Measurements from ENCODE around the gene TMEM266.

Gene TMEM266

DNA sequence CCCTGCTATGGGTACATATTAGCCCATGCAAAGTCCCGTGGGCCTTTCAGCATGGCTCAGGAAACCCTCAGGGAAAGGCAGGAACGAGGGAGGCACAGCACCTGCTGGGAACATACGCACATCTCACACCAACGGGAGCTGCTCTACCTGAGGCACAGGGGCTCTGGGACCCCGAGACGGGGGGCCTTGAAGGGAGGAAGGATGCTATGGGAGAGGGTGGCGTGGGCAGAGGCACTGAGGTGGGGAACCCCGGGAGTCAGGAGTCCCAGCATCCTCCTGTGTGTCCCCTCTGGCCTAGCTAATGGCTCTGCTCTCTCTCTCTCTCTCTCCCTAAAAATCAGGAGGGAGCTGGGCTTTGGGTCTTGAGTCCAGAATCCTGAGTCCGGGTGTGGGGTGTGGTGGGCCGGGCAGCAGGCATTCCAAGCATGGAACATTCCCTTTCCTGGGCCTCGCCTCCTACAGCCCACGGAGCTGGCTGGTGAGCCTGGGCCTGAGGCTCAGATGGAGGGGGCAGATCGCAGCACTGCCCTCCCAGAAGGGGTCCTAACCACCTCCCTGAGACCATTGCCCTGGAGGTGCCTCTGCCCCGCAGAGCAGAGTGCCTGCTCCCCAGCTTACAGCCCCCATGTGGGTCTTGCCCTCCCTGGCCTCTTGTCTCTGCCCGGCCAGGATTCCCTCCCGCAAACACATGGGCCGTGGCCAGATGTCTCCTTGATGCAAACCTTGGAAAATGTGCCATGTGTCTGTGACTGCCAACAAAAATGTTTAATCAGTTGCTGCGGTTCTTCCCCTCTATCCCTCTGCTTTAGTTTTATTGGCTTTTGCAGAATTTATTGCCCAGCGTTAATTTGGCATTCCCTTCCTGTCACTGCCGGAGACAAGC lies 101.6 kb downstream of the TMEM266 start:
- no peak for DNase-seq (ENCODE audit: low read depth)
- TF ChIP-seq, protein P1, sequence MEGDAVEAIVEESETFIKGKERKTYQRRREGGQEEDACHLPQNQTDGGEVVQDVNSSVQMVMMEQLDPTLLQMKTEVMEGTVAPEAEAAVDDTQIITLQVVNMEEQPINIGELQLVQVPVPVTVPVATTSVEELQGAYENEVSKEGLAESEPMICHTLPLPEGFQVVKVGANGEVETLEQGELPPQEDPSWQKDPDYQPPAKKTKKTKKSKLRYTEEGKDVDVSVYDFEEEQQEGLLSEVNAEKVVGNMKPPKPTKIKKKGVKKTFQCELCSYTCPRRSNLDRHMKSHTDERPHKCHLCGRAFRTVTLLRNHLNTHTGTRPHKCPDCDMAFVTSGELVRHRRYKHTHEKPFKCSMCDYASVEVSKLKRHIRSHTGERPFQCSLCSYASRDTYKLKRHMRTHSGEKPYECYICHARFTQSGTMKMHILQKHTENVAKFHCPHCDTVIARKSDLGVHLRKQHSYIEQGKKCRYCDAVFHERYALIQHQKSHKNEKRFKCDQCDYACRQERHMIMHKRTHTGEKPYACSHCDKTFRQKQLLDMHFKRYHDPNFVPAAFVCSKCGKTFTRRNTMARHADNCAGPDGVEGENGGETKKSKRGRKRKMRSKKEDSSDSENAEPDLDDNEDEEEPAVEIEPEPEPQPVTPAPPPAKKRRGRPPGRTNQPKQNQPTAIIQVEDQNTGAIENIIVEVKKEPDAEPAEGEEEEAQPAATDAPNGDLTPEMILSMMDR (conservative IDR thresholded peaks at IDR 0.05; ENCODE audit: low read depth, low read length) = no peak
- no peak overlapping the region for H3K4me3 ChIP-seq (ENCODE audit: low read length)

DNA sequence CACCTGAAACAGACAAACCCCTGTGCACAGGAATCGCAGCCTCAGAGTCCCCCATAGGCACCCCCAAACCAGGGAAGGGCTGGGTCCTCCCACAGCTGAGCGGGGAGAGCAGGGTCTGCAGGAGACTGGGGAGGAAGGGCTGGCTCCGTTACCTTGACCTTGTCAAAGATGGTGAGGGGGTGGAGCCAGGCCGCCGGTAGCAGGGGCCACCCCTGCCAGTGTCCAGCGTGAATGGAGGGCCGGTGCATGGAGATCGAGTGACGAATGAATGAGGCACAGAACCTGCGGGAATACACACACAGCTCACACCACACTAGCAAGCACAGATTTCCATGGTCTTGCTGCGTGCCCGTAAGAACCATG lies 102.2 kb downstream of the TMEM266 start:
- no peak overlapping the region for H3K4me3 ChIP-seq (ENCODE audit: low read length)
- DNase-seq (ENCODE audit: low read depth) = no peak
- TF ChIP-seq, protein P1 (conservative IDR thresholded peaks at IDR 0.05; ENCODE audit: low read depth, low read length) = no peak

DNA sequence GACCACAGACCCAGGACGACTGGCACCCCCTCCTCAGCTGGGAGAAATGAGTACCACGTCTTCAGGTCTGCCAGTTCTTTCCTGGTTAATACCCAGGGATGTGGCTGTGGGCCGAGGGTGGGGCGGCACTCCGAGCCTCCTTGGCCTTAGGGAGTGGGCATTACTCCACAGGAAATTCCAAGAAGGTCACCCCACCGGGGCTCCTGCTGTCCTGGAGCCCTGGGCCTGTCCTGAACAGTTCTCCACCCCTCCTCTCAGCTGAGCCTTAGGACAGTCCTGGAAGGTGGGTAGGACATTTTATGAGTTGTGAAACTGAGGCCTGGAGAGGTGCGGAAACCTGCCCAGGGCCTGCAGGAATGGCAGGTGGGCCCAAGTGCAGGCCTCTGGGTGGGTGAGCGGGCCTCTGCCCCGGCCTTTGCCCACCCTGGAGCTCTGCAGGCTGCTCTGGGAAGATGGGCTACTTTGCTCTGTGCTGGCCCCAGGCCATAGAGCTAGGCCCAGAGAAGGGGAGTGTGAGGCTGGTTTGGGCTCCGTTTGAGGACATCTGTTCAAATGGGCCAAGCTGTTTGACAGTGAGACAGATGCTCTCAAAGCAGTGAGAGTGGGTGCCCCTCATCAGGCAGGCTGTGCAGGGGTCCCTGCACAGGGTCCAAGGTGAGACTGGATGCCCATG lies 103.1 kb downstream of the TMEM266 start:
- no peak overlapping the region for H3K4me3 ChIP-seq (ENCODE audit: low read length)
- TF ChIP-seq, protein P1 (conservative IDR thresholded peaks at IDR 0.05; ENCODE audit: low read depth, low read length) = no peak
- DNase-seq (ENCODE audit: low read depth) = no peak

DNA sequence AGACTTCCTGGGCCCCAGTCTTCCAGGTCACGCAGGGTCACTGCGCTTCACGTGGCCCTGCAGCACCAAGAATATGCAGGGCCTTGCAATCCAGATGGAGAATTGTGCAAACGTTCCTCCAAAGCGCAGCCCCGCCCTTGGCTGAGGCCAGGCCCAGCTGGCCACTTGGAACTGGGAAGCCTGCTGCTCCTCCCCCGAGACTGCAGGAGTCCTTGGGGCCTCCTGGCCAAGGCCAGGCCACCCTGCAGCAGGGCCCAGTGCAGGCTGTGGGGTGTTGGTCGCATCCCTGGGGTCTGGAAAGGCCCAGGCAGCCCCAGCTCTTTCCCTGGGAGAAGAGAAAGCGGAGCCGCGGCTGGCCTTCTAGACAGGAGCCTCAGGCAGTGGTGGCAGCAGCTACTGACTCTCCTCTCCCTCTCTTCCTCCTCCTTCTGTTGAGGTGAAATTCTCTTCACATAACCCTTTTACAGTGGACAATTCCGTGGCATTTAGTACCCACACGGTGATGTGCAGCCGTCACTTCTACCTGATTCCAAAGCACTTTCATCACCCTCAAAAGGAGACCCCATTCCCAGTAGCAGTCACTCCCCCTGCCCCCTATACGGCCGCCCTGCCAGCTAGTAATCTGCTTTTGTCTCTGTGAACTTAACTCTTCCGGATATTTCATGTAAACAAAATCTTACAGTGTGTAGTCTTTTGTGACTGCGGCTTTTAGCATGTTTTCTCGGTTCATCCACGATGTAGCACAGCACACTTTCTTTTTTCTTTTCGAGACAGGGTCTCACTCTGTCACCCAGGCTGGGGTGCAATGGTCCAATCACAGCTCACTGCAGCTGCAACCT lies 103.9 kb downstream of the TMEM266 start:
- H3K4me3 ChIP-seq (ENCODE audit: low read length) = no peak overlapping the region
- TF ChIP-seq, protein P1 (conservative IDR thresholded peaks at IDR 0.05; ENCODE audit: low read depth, low read length) = no peak
- DNase-seq (ENCODE audit: low read depth) = no peak

DNA sequence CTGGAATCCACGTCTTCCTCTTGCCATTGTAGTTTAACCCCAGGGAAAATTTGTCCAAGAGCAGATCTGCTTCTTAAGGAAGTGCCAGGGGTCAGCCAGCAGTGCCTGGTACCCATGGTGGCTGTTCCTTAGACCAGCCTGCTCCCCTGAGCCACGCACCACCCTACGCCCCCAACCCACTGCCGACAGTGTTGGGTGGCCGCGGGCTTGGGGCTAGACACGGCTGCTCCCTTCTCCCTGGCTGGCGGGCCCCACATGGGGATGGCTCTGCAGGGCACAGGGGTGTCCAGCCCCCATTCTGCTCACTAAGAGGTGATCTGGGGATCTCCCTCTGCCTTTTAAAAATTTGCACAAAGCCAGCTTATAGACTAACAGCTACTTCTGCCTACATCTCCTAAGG lies 104.8 kb downstream of the TMEM266 start:
- no peak overlapping the region for H3K4me3 ChIP-seq (ENCODE audit: low read length)
- TF ChIP-seq, protein P1 (conservative IDR thresholded peaks at IDR 0.05; ENCODE audit: low read depth, low read length) = no peak
- no peak for DNase-seq (ENCODE audit: low read depth)

DNA sequence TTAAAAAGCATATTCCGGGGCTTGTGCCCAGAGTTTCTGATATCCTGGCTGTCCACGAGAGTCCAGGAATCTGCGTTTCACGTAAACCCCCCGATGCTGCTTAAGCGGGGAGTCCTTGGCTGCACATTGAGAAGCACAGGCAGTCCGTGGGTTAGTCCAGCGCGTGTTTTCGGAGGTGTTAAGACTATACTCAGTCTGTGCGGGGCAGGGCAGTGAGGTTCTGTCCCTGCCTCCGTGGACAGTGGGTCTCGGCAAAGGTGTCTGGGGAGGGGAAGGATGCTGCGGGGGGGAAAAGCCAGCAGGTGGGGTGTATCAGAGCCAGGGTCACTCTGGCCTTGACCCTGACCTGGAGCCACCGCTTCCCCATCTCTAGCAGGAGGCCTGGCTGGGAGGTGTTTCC lies 106.2 kb downstream of the TMEM266 start:
- DNase-seq (ENCODE audit: low read depth) = no peak
- TF ChIP-seq, protein P1 (conservative IDR thresholded peaks at IDR 0.05; ENCODE audit: low read depth, low read length) = no peak
- H3K4me3 ChIP-seq (ENCODE audit: low read length) = no peak overlapping the region
